ENCODE data around the gene TRIM24.
"Not testable (repeated sequence)": the region's sequence is repeated elsewhere in the genome, so short reads cannot be mapped to it uniquely, and the experiment has no call there.

TRIM24 gene

GRCh38 chr7:138460649-138461607 lies 869 bp downstream of the TRIM24 start:
- DNase-seq, result peak; percentile 52

- not testable (repeated sequence) for DNase-seq
Observed at GRCh38 chr7:138463291-138463618, 3.2 kb downstream of the TRIM24 start.

- DNase-seq, result no peak
Observed at GRCh38 chr7:138465046-138465445, 5.0 kb downstream of the TRIM24 start.

- not testable (repeated sequence) for DNase-seq
Observed at GRCh38 chr7:138466069-138466756, 6.2 kb downstream of the TRIM24 start.

- no peak for DNase-seq
Observed at GRCh38 chr7:138468244-138469123, 8.4 kb downstream of the TRIM24 start.

- no peak for DNase-seq
Observed at GRCh38 chr7:138470391-138471157, 10.5 kb downstream of the TRIM24 start.

GRCh38 chr7:138472292-138473079 lies 12.4 kb downstream of the TRIM24 start:
- DNase-seq, result no peak

- DNase-seq, result no peak
Observed at GRCh38 chr7:138475377-138475776, 15.3 kb downstream of the TRIM24 start.

- no peak for DNase-seq
Observed at GRCh38 chr7:138477081-138477578, 17.1 kb downstream of the TRIM24 start.

GRCh38 chr7:138477581-138477980 lies 17.5 kb downstream of the TRIM24 start:
- no peak for DNase-seq

- DNase-seq, result no peak
Observed at GRCh38 chr7:138478499-138478908, 18.4 kb downstream of the TRIM24 start.

GRCh38 chr7:138480527-138480926 lies 20.5 kb downstream of the TRIM24 start:
- DNase-seq, result no peak

GRCh38 chr7:138481447-138482380 lies 21.7 kb downstream of the TRIM24 start:
- DNase-seq, result no peak

- DNase-seq, result no peak
Observed at GRCh38 chr7:138483531-138483930, 23.5 kb downstream of the TRIM24 start.

- not testable (repeated sequence) for DNase-seq
Observed at GRCh38 chr7:138485508-138485907, 25.4 kb downstream of the TRIM24 start.

GRCh38 chr7:138489139-138489538 lies 29.1 kb downstream of the TRIM24 start:
- not testable (repeated sequence) for DNase-seq

- no peak for DNase-seq
Observed at GRCh38 chr7:138491612-138492386, 31.7 kb downstream of the TRIM24 start.

GRCh38 chr7:138492423-138492822 lies 32.4 kb downstream of the TRIM24 start:
- no peak for DNase-seq

GRCh38 chr7:138493535-138493934 lies 33.5 kb downstream of the TRIM24 start:
- no peak for DNase-seq

Measured in activated gamma-delta T cell (primary cell).